Cardiac fibroblast (primary cell): Measurements from ENCODE around the gene ADAMTSL5.
"Not testable (repeated sequence)": the region's sequence is repeated elsewhere in the genome, so short reads cannot be mapped to it uniquely, and the experiment has no call there.

Source experiments
- DNase-seq, 2 donors: peaks; one replicate each; pipeline versions ENCODE4 v3.0.0 to v3.0.0-alpha.2; 2010; ENCODE audit warnings: low read depth in 2 of 2
- H3K4me3 ChIP-seq, 2 donors: replicated peaks in 1 of 2; 1 replicate in 1 of 2; 2 replicates in 1 of 2; pipeline ENCODE4 v1.5.1; 2011; ENCODE audit warnings: low read depth in 2 of 2, low read length in 2 of 2, mild to moderate bottlenecking in 2 of 2, moderate library complexity in 1 of 2
- TF ChIP-seq, protein P1 (sequence below): IDR thresholded peaks from one replicate; pipeline ENCODE4 v1.5.1; 2011; ENCODE audit warnings: low read depth, mild to moderate bottlenecking, low read length, inconsistent platforms

The ADAMTSL5 gene

DNA sequence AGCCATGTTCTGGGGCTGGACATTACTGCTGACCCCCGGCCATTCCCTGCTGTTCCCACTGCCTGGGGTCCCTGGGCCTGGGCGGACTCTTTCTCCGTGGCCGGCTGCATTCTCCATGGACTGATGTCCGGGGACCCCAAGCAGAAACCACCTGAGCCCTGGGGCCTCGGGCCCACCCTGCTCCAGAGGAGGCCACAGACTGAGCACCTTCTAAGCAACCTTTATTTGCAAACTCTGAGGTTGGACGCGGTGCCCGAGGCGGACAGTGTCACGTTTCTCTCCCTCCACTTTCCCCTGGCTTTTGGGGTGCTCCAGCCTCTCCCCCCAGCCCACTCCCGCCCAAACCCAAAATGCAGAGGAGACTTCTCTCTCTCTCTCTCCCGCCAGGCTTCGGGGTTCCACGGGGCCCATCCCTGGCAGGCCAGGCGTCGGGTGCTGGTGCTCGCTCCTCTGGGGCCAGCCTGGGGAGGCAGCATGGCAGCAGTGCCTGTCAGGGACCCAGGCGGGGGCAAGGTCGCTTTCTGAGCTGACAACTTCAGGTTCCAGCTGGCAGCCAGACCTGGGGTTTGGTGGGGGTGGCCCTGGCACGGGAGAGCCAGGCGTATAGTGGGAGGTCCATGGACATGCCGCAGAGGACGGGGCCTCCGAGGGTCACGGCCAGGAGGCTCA lies 31.5 kb downstream of the ADAMTSL5 start:
- TF ChIP-seq, protein P1, sequence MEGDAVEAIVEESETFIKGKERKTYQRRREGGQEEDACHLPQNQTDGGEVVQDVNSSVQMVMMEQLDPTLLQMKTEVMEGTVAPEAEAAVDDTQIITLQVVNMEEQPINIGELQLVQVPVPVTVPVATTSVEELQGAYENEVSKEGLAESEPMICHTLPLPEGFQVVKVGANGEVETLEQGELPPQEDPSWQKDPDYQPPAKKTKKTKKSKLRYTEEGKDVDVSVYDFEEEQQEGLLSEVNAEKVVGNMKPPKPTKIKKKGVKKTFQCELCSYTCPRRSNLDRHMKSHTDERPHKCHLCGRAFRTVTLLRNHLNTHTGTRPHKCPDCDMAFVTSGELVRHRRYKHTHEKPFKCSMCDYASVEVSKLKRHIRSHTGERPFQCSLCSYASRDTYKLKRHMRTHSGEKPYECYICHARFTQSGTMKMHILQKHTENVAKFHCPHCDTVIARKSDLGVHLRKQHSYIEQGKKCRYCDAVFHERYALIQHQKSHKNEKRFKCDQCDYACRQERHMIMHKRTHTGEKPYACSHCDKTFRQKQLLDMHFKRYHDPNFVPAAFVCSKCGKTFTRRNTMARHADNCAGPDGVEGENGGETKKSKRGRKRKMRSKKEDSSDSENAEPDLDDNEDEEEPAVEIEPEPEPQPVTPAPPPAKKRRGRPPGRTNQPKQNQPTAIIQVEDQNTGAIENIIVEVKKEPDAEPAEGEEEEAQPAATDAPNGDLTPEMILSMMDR: no peak
- no peak overlapping the region for H3K4me3 ChIP-seq
- no peak for DNase-seq

DNA sequence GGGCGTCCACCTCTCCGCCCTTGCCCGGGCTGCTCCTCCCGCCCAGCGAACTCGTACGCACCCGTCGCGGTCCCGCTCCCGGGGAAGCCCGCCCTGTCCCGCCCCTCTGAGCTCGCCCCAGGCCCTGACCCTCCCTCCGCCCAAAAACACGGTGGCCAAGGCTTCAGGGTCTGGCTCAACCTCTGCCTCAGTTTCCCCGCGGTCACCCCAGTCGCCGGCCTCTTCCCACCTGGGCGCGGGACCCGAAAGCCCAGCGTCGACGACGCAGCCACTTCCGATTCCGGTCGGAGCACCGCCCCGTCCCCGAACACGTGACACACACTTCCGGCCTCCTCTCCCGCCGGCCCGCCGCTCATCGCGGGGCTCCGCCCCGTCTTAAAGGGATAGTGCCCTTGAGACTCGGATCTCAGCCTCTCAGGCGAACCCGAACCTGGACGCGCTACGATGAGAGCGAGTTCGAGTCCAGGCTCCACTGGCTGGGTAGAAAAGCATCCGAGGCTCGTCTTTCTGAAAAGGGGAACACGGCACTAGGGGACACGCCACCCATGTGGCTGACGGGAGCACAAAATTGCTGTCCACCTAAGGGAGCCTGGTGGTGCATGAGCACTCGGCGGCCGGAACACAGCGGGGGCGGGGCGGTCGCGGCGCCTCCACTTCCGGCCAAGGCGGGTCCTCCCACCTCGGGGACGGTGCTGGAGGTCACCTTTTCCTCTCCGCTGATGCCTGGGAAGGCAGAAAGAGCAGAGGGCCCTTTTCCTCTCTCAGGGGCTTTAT lies 33.7 kb downstream of the ADAMTSL5 start, which contains the start of gene C19orf25:
Gene C19orf25, minus strand, starts transcription at position 282 of the 774 bp plus-strand sequence. CDS start 312 bp downstream, outside the sequence.
- peak; percentile 94 to 95 for DNase-seq
- H3K4me3 ChIP-seq: peak within 1 kb of the TSS; percentile 85 to 95
- TF ChIP-seq, protein P1: no peak

DNA sequence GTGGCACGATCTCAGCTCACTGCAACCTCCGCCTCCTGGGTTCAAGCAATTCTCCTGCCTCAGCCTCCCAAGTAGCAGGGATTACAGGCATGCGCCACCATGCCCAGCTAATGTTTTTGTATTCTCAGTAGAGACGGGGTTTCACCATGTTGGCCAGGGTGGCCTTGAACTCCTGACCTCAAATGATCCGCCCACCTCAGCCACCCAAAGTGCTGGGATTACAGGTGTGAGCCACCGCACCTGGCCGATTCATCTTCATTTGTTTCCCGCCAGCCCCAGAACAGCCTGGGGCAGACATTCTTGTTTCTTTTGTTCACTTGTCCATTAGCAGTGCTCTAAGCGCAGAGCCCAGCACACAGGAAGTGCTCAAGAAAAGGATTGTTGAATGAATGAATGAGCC lies 35.8 kb downstream of the ADAMTSL5 start:
- DNase-seq, H3K4me3 ChIP-seq: not testable (repeated sequence)

DNA sequence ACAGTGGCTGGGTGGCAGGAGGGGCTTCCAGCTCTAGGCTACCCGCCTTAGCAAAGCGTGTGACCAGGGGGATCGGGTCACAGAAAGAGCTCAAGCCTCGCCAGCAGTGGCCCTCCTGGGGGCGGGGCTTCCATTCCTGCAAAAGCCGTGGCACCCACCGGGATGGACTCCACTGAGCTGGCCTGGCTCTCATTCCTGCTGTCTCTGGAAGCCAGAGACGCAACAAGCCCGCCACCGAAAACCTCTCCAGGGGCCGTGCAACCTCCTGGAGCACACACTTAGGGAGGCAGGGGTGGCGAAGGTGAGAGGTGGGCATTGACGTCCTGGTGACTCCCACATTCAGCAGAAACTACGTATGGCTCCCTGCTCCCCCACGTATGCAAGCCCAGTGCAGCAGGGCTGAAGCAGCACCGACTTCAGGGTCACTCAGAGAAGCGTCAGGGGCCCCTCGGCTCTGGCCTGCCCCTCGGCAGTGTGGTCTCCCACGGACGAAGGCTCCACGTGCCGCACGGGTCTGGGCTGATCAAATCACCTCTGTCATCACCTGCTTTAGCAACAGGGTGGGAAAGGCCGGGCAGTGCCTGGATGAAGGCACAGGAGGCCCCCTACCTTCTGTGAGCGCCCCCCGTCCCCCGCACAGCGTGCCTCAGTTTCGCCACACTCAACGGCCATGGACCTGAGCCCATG lies 36.9 kb downstream of the ADAMTSL5 start:
- no peak for DNase-seq
- TF ChIP-seq, protein P1: no peak
- H3K4me3 ChIP-seq: no peak overlapping the region

DNA sequence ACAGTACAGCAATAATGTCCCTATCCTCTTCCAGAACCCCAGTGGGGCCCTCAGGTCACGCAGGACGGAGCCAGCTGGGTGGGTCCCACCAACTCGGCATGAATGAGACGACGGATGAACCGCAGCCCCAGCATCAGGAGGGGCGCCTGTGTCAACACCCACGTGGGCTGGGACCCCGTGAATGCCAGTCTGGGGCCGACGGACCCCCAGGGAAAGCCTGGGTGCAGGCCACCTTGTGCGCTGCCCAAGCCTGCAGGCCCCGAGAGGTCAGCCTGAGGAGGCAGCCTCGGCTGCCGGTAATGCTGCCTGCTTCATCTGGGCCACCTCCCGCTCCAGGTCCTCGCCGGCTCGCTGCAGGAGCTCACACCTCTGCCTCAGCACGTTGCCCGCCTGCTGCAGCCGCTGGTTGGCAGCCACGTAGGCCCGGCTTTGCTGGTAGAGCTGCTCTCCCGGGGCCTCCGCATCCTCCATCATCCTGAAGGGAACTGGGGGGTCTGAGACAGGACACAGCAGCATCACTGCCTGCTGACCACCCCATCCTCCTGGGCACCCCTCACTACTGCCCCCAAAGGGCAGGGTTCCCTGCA lies 38.0 kb downstream of the ADAMTSL5 start:
- no peak for DNase-seq
- H3K4me3 ChIP-seq: no peak overlapping the region
- TF ChIP-seq, protein P1: no peak

DNA sequence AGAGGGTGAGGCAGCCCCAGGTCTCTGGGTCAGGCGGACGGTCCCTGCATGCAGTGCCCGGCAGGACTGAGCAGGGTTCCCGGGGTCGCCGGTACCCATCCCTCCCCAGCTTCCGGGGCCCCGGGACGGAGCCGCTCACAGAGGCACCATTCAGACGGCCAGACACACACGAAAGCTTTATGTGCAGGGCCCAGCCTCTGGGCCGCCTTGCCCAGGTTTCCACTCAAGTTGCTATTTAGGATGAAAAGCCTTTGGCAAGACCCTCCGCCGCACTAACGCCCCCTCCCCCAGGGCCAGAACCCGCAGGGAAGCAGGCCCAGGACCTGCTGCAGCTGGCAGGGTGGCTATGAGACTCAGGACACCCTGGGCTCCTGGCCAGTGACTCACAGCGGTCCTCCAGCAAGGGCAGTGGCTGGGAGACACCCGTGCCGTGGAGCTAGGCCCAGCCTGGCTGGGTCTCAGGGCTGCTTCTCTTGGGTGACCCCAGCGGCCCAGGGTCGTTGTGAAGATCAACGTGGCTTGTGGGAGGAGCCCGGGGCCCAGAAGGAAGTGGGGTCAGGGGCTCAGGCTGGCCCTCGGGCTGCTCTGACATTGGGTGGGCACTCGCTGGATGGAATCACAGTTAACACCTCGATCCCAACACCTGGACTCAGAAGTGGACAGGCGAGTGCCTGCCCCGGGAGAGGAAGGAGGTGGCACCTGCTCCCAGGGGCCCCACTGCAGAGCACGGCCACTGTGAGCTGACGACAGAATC lies 38.6 kb downstream of the ADAMTSL5 start:
- no peak overlapping the region for H3K4me3 ChIP-seq
- DNase-seq: no peak

More for the DNA sequence above, 38.6 kb downstream of the ADAMTSL5 start:
- TF ChIP-seq, protein P1: no peak
